GM18508 (cell line): ENCODE results near the gene POM121.
"Not testable (repeated sequence)": the region's sequence is repeated elsewhere in the genome, so short reads cannot be mapped to it uniquely, and the experiment has no call there.

ENCODE experiments used
- ATAC-seq: cut with Tn5 transposase; IDR thresholded peaks from one replicate; pipeline ENCODE4 v1.9.1; 2021; ENCODE audit warnings: moderate number of reproducible peaks; ENCODE audit not compliant: insufficient read depth, unreplicated experiment

The POM121 gene

DNA sequence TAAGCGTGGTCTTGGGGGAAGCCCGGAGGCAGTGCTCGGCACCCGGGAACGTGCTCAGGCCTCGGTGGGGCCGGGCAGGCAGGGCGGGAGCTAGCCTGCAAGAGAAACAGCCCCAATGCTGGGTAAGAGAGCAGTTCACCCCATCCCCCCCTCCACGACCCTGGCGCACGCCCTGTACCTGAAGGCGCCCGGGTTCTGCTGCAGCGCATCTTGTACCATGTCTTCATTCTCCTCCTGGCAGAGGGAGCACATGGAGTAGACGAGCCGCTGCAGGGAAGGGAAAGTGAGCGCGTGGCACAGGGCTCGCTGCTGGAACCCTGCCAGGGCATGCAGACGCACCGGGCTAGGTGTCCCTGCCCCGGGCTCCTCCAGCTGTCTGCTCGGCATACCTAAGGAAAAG, 23.8 kb downstream of the POM121 start:
- not testable (repeated sequence) for ATAC-seq

DNA sequence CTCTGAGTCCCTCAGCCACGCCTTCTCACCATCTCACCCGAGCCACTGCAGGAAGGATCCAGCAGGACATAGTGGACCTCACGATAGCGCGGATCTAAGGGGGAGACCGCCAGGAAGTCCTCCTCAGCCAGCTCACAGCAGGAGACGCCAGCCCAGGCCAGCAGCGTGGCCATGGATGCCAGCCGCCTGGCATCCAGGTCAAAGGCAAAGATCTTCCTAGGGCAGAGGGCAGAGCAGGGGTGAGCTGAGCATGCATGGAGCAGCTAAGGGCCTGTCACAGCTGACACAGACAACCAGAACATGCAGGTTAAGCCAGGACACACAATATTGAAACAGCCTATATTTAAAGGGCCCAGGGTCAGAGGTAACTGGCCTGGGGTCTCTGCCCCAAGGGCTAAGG, 24.4 kb downstream of the POM121 start:
- ATAC-seq, result not testable (repeated sequence)

DNA sequence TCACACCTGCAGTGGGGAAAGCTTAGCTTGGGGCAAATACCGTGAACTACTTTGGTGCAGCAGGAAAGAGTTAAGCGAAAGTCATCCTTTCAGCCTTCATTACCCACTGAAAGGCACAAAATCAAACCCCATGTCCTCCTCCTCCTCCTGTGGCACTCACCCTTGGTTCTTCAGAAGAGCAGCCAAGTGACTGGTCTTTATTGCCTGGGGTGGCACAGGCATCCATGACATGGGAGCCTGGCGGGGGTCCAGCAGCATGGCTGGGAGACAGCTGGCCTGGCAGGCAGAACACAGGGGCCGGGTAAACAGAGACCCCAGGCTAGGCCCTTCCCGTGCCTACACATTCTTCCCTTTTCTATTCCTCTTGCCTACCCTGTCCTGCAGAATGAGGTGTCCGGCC, 24.8 kb downstream of the POM121 start:
- not testable (repeated sequence) for ATAC-seq

DNA sequence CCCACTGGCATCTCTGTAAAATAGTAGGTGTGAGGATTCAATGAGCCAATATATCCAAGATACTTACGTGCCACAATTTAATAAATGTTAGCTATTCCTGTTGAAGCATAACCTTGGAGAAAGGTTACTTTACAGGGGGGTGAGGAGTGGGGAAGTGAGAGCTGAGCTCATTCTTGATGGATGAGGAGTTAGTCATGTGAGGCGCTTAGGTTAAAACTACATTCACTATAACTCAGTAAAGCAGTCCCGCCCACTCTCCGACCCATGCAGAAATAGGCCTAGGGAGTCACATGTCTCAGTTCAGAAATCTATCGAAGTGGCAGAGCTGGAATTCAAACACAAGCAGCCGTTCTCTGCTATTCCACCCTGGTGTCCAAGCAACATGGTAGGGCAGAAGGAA, 25.5 kb downstream of the POM121 start:
- not testable (repeated sequence) for ATAC-seq

DNA sequence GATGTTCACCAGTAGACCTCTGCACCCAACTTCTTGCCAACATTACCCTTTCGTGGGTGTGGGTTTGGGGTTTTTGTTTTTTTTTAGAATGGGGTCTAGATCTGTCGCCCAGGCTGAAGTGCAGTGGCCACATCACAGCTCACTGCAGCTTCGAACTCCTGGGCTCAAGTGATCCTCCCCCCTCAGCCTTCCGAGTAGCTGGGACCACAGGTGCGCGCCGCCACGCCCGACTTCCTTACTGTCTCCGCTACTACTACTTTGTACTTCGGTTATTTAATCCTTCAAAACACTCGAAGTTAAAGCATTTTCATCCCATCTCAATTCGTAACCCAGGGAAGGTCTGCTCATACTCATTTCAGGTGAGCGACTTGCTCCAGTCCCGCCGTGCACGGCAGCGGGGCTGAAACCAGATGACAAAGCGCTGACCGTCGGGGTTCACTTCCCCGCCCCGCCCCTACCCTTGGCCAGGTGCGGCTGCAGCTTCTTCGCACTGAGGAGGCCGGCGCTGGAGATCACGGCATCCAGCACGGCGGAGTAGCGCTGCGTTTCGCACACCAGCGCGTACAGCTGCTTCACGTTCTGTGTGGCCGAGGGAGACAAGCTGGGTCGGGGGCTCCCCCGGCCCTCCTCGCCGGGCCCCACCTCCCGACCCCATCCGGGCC, 29.1 kb downstream of the POM121 start:
- peak; percentile 25 for ATAC-seq

DNA sequence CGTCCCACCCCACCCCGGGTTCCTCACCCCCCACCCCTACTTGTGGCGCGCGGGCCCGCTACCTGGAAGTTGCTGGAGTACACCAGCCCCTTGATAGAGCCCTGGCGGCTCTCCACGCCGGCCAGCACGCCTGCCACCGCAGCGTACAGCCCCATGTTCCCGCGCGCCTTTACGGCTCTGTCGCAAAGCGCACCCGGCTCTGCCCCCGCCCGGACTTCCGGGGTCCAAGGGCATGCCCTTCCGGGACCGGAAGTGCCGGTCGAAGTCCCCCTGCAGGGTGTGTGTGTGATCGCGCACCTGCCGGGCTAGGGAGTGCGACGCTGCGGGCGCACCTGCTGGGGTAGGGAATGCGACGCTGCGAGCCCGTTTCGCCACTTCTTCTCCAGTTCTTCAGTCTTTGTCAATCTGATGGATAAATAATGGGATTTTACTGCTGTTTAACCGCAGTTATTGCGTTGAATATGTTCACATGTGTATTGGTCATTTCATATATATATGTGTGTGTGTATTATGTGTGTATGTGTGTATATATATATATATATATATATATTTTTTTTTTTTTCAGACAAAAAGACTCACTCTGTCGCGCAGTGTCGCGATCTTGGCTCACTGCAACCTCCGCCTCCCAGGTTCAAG, 29.8 kb downstream of the POM121 start:
- peak; percentile 68 for ATAC-seq

DNA sequence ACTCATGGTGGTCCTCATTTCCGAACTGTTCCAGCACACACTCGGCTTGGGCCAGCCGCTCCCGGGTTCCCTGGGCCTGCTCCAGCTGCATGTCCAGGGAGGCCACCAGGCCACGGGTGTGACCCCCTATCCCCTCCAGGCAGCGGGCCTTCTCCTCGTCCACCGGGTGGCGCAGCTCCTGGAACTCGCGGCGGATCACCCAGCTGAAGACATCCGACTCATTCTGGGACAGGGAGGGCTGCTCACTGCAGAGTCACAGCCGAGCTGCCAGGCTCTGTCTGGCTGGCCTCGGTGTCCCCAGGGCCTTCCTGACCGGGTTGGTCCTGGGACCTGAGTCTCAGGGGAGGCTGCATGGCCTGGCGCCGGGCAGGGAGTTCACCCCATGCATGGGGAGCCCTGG, 35.1 kb downstream of the POM121 start:
- ATAC-seq, result not testable (repeated sequence)

DNA sequence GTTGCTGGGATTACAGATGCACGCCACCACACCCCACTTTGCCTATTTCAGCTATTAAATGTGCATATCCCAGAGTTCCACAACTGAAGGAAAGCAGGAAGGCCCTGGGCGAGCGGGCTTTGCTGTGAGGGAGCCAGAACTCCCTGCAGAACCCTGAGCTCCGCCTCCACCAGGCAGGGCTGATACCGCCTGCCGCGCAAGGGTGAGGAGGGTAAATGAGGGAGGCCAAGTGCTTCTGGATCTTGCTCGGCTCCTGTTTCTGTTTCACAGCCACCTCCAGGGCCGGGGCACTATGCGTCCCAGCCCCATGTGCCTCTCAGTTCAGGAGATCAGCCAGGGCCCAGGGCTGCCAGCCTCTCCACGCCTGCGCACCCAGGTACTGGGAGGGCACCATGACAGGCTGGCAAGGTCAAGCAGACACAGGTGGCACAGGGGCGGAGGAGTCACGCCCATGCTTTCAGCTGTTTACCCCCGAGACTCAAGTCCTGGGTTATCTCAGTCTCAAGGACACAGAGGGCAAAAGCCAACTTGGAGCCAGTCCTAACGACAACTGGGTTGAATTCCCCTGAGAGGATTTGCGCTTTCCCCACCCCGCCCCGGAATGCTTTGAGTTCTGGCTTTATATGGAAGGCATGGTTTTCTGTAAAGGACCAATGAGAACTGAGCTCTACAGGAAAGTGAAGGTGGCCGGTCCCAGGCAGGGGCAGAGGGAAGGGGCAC, 35.9 kb downstream of the POM121 start:
- ATAC-seq, result not testable (repeated sequence)

DNA sequence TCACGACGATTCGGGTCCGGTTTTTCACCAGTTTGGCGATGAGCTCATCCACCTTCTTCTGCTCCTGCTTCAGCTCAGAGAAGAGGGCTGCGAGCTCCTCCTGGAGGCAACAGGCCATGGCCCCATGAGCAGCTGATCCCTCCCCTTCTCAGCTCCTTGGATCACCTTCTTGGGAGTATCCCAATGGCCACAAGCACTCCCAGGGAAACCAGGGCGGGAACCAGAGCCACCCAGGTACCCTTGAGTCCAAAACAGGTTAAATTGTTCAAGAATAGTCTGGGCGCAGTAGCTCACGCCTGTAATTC, 36.4 kb downstream of the POM121 start:
- not testable (repeated sequence) for ATAC-seq

DNA sequence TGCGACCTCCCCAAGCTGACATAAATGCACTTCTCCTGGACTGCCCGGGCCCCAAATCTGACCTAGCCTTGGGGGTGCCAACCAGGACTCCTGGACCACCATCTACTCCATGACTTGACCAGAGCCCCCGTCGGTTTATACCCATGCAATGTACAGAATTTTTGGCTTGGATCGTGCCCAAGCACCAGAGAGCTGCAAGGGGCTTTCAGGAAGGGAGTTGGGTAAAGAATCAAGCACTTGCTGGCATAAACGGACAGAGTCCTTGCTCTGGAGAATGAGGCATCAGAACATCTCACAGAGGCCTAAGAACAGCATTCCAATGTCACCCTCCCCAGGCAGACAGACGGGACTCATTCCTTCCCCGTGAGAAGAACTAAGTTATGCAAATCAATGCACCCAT, 38.2 kb downstream of the POM121 start:
- ATAC-seq, result not testable (repeated sequence)

DNA sequence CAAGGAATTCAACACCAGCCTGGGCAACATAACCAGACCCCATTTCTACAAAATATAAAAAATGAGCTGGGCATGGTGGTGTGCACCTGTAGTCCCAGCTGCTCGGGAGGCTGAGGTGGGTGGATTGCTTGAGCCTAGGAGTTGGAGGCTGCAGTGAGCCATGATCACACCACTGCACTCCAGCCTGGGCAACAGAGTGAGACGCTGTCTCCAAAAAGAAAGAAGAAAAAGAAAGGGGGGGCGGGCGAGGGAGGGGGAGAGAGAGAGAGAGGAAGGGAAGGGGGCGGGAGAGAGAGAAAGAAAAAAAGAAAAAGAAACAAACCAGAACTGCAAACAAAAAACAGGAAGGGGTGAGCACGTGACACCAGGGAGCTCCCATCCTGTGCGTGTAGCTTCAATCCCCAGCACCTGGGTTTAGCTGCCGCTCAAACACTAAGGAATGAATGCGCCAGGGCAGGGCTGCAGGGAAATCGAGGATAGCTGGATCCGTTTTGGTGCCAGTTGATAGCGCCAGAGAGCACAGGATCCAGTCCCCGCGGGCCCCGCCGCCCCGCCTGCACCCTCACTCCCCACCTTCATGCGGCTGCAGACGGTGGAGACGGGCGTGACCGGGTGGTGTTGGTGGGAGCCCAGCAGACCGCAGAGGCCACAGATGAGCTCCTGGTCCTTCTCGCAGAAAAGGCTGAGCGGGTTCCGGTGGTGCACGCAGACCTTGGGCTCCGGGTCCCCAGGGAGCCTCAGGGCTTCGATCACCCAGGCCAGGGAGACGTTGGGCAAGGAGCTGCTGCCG, 40.5 kb downstream of the POM121 start:
- not testable (repeated sequence) for ATAC-seq

DNA sequence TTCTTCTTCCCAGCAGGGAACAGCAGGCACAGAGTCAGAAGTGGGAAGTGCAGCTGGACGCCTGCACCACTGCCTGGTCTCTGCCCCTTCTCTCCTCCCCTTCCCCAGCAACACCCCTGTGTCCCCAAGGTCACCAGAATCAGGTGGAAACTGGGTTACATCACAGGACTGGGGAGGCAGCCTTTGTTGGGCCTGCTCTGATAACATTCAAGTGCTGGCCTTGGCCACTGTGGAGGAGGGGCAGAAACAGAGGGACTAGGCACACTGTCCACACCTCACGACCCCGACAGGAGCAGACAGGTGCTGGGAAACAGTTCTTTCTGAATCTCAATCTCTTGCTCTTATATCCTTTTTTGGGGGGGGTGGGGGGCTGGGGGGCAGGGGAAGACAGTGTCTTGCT, 42.0 kb downstream of the POM121 start:
- ATAC-seq, result not testable (repeated sequence)

DNA sequence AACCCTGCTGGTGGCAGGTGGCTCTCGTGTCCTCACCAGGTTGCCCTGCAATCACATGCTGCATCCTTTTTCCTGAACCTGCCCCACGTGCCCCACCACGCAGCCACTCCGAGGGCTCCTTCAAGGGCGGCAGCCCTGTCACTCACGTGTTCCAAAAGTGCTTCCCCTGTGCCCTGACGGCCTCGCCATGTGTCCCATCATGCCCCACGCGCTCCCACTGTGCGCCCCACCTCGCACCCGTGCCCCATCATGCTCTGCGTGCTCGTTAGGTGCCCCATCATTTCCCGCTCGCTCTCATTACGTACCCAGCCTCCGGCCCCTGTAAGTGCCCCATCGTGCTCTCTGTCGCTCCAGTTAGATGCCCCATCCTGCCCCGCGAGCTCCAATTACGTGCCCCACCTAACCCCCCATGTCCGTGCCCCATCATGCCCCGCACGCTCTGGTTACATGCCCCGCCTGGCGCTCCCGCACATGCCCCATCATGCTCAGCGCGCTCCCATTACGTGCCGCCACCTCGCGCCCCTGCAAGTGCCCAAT, 44.2 kb downstream of the POM121 start, which contains the start of gene TRIM74:
TSS of gene TRIM74 (minus strand) at position 487 of the 537 bp plus-strand sequence. CDS start 3,309 bp downstream, outside the sequence.
- ATAC-seq, result not testable (repeated sequence)

DNA sequence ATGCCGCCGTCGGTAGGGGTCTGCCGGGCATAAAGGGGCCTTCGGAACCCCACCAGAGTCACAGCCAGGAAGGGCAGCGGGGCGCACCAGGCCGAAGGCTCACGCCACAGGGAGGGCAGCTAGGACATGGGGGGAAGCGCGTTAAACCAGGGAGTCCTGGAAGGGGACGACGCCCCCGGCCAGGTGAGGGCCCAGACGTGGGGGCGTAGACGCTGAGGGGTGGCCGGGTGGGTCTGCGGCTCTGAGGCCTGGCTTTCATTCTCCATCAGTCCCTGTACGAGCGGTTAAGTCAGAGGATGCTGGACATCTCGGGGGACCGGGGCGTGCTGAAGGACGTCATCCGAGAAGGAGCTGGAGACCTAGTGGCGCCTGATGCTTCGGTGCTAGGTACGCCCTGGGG, 44.8 kb downstream of the POM121 start:
- ATAC-seq, result not testable (repeated sequence)

DNA sequence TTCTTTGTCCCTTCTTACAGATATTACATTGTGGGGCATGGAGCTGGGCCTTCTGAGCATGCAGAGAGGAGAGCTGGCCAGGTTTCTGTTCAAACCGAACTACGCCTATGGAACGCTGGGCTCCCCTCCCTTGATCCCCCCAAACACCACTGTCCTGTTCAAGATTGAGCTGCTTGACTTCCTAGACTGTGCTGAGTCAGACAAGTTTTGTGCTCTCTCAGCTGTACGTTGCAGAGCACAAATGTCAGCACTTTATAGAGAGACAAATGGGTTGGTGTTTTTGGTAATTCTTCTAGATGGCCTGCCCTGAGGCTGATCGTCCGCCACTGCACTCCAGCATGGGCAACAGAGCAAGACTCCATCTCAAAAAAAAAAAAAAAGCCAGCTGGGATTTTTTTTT, 46.6 kb downstream of the POM121 start:
- not testable (repeated sequence) for ATAC-seq

DNA sequence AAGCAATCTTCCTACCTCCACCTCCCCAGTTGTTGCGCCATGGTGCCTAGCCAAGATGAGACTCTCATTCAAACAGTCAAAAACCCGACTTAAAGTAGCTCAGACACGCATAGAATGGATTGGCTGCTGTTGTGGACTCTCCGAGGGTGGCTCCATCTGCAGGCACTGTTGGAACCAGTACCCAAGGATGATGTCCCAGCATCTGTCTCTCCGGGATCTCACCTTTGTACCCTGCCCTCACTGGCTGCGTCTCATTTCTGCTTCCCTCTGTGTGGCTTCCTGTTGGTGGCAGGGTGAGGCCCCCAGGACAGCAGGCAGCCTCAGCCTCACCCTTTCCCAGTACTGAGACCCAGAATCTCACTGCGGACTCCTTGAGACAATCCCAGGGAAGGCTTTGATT, 49.9 kb downstream of the POM121 start:
- ATAC-seq, result not testable (repeated sequence)

DNA sequence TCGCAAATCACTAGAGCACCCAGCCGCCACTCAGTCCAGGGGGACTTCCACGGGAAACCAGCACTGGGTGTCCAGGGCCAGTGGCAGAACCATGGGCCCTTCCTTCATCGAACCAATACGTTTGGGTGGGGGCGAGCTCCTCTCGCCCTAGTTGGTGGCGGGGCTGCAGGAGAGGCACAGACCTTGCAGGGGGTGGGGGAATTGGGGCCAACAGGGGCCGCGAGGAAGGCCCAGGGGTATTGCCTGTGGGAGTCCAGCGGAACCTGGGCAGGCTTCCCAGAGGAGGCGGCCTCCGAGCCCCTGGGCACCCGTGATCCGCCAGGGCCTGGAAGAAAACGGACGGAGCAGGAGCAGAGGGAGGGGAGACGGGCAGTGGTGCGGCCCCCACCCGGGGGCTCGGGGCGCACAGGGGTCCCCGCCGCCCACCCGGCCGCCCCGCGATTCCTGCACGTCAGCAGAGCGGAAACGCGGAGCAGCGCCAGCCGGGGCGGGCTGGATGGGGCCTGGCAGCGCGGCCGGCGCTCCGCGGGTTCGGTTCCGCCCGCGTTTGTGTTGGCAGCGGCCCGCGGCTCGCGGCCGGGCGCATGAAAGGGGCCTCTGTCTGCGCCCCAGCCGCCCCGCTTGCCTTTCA, 50.9 kb downstream of the POM121 start:
- ATAC-seq, result not testable (repeated sequence)

DNA sequence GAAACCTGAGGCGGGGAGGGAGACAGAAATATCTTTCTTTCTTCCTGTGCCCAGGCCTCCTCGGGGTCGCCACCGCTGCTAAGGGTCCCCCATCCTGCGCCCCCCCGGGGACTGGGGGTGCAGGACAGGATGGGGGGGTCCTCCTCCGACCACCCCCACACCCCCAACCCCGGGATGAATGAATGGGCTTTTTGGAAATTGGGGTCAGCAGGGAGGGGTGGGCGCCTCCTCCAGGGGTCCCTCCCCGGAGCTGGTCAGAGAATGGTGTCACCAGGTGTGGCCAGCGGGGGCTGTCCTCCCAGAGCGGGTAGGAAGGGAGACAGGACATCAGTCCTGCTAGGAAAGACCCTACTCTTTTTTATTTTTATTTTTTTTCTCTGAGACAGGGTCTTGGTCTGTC, 51.5 kb downstream of the POM121 start:
- ATAC-seq, result not testable (repeated sequence)

DNA sequence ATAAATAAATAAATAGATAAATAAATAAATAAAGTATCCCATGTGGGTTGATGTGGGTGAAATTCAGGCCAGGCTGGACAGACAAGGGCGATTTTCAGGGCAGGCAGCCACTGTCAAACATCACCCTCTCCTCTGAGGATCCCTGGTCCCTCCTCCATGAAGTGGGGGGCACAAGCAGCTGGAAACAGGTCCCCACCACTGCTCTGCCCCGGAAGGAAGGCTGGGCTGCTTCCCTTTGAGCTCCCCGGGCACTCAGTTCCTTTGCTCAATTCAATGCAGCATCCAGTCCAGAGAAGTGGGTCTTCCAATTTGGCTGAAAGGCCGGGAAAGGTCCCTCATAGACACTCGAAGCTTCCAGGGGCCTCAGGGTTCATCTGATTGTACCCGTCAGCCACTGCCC, 55.5 kb downstream of the POM121 start:
- ATAC-seq, result not testable (repeated sequence)

DNA sequence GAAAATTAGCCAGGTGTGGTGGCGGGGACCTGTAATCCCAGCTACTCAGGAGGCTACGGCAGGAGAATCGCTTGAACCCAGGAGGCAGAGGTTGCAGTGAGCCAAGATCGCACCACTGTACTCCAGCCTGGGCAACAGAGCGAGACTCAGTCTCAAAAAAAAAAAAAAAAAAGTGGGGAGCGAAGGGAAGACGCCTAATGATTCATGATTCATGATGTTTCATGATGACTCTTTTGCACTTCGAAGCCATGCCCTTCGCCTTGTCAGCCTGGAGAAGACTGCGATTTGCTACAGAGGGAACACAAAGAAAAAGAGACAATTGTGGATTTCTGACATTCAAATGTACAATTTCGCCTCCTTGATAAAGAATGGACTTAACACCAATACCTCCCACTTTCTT, 57.2 kb downstream of the POM121 start:
- ATAC-seq, result not testable (repeated sequence)
